Subcutaneous abdominal adipose tissue (tissue), 5 donors: ENCODE results near the gene NSUN2.

Experiments used
- H3K27ac ChIP-seq: one replicate; pipeline ENCODE4 v1.7.0; 2013; ENCODE audit warnings: low read depth, mild to moderate bottlenecking, inconsistent platforms, low read length, moderate library complexity
- H3K27me3 ChIP-seq, 5 donors: one replicate each; pipeline ENCODE4 v1.7.0; 2013; ENCODE audit warnings: low read length in 5 of 5, inconsistent platforms in 1 of 5; ENCODE audit not compliant: control insufficient read depth in 5 of 5, insufficient read depth in 4 of 5
- H3K36me3 ChIP-seq, 5 donors: one replicate each; pipeline ENCODE4 v1.7.0; 2013; ENCODE audit warnings: low read length in 5 of 5; ENCODE audit not compliant: control insufficient read depth in 5 of 5, insufficient read depth in 5 of 5
- H3K4me1 ChIP-seq, 5 donors: one replicate each; pipeline ENCODE4 v1.7.0; 2013; ENCODE audit warnings: low read length in 5 of 5, mild to moderate bottlenecking in 3 of 5, moderate library complexity in 1 of 5; ENCODE audit not compliant: control insufficient read depth in 5 of 5, insufficient read depth in 5 of 5
- H3K4me3 ChIP-seq, 5 donors: one replicate each; pipeline ENCODE4 v1.7.0; 2013; ENCODE audit warnings: low read length in 5 of 5, low read depth in 1 of 5
- H3K9ac ChIP-seq, 5 donors: one replicate each; pipeline ENCODE4 v1.7.0; 2013; ENCODE audit warnings: low read length in 5 of 5, mild to moderate bottlenecking in 4 of 5, moderate library complexity in 3 of 5
- H3K9me3 ChIP-seq, 5 donors: one replicate each; pipeline ENCODE4 v1.7.0; 2013; ENCODE audit warnings: low read length in 5 of 5; ENCODE audit not compliant: control insufficient read depth in 5 of 5
- donor health status: healthy.
- donor health status: healthy.
- donor health status: healthy.
- donor health status: healthy.
- donor health status: healthy.

The NSUN2 gene

GRCh38 chr5:6553972-6554371 lies 78.9 kb downstream of the NSUN2 start:
- Histone ChIP-seq H3K4me1 (no peaks in the 10 kb centered on the region), H3K9me3 (peaks cover 0 to 4% (median 0%) of the 10 kb centered on the region in 5 donors), H3K4me3 (no peak overlapping the region), H3K27me3 (peaks cover 4 to 16% (median 9%) of the 10 kb centered on the region in 5 donors), H3K9ac (no peak overlapping the region), H3K27ac (no peak overlapping the region), H3K36me3 (no peaks in the 10 kb centered on the region)

- Histone ChIP-seq H3K9ac (no peak overlapping the region), H3K4me1 (no peaks in the 10 kb centered on the region), H3K27ac (no peak overlapping the region)
Observed at GRCh38 chr5:6552612-6553011, 80.2 kb downstream of the NSUN2 start.

DNA sequence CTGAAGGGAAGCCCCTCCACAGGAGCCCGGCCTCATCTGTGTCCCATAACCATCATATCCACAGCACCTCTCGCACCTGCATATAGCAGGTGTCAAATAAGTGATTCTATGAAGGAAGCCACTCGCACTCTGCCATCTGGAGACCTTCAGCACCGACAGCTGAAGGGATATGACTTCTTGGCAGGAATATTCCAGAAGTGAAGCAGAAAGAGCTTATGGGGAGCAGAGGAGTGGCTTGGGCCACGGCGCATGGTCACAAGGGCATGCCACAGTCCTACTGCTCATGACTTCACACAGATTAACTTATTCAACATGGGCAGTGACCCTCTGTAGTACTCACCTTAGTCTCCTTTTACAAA lies 80.9 kb downstream of the NSUN2 start:
- H3K9ac ChIP-seq, result no peak overlapping the region
- no peaks in the 10 kb centered on the region for H3K9me3 ChIP-seq
- no peak overlapping the region for H3K4me3 ChIP-seq
- H3K36me3 ChIP-seq, result no peaks in the 10 kb centered on the region
- no peaks in the 10 kb centered on the region for H3K4me1 ChIP-seq
- H3K27me3 ChIP-seq, result peaks cover 4 to 16% (median 6%) of the 10 kb centered on the region in 5 donors
- H3K27ac ChIP-seq, result no peak overlapping the region

More at GRCh38 chr5:6552612-6553011, 80.2 kb downstream of the NSUN2 start:
- Histone ChIP-seq H3K36me3 (no peaks in the 10 kb centered on the region), H3K4me3 (no peak overlapping the region), H3K9me3 (no peaks in the 10 kb centered on the region), H3K27me3 (peaks cover 4 to 16% (median 9%) of the 10 kb centered on the region in 5 donors)

DNA sequence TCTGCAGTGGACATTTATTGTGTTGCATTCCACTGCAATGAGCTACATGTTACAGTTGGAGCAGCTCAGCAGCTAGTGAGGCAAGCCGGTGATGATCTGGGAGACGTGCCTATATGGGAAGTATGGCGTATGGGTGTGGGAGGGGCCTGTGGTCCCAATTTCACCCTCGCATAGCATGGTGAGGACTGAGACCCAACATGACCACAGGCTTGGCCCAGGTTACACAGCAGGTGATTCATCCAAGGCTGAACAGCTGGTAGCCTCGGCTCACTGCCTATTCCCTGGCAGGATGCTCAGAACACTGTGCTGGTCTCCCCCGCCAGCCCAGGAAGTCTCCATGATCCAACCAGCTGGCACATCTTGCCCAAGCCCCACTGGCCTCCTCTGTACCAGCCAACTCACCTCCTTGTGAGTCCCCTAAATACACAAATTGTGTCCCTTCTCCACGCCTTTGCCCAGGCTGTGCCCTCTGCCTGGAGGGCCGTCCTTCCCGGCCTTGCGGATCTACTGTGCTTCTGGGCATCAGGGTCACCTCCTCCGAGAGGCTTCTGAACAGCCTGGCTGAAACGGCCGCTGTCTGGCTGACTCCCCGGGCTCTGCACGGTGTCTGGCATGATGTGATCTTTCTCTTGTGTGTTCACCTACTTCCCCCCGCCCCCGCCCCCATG lies 81.4 kb downstream of the NSUN2 start:
- Histone ChIP-seq H3K4me3 (no peak overlapping the region), H3K4me1 (no peaks in the 10 kb centered on the region), H3K9ac (no peak overlapping the region), H3K36me3 (no peaks in the 10 kb centered on the region), H3K27ac (no peak overlapping the region), H3K9me3 (no peaks in the 10 kb centered on the region), H3K27me3 (peaks cover 4 to 13% (median 6%) of the 10 kb centered on the region in 5 donors)

GRCh38 chr5:6550628-6551027 lies 82.2 kb downstream of the NSUN2 start:
- Histone ChIP-seq H3K4me3 (no peak overlapping the region), H3K27me3 (peaks cover 3 to 12% (median 5%) of the 10 kb centered on the region in 5 donors), H3K9me3 (no peaks in the 10 kb centered on the region), H3K27ac (no peak overlapping the region), H3K4me1 (no peaks in the 10 kb centered on the region), H3K9ac (no peak overlapping the region), H3K36me3 (no peaks in the 10 kb centered on the region)
